GM23248 (cell line): ENCODE data around the gene TWIST1. TPM values are rescaled to one million over a fixed set of nuclear protein-coding genes. Genes with fewer than 3 reads are reported as not detected.

Experiments
- DNase-seq: peaks from one replicate; pipeline ENCODE4 v3.0.0-alpha.2; 2015
- H2AFZ ChIP-seq: fragments of 200-600 bp; sonication (generic); 2 replicates; pipeline ENCODE4 v1.6.1; 2016; ENCODE audit warnings: antibody characterized with exemption
- H3F3A ChIP-seq: fragments of 200-600 bp; sonication (generic); 2 replicates; pipeline ENCODE4 v1.6.1; 2016; ENCODE audit warnings: mild to moderate bottlenecking, antibody characterized with exemption, mixed run types; ENCODE audit not compliant: insufficient read depth
- H3K27ac ChIP-seq: fragments of 200-600 bp; sonication (generic); 2 replicates; pipeline ENCODE4 v1.5.1; 2016; ENCODE audit warnings: mild to moderate bottlenecking
- H3K27me3 ChIP-seq: fragments of 200-600 bp; sonication (generic); replicated peaks from 2 replicates; pipeline ENCODE4 v1.6.1; 2016; ENCODE audit warnings: mild to moderate bottlenecking; ENCODE audit not compliant: insufficient read depth
- H3K36me3 ChIP-seq: fragments of 200-600 bp; sonication (generic); 2 replicates; pipeline ENCODE4 v1.6.1; 2016; ENCODE audit warnings: low read depth, mild to moderate bottlenecking
- H3K4me1 ChIP-seq: fragments of 200-600 bp; sonication (generic); 2 replicates; pipeline ENCODE4 v1.6.1; 2016; ENCODE audit warnings: mild to moderate bottlenecking; ENCODE audit not compliant: insufficient read depth
- H3K4me2 ChIP-seq: fragments of 200-600 bp; sonication (generic); one replicate; pipeline ENCODE4 v1.6.1; 2016; ENCODE audit warnings: mild to moderate bottlenecking; ENCODE audit not compliant: unreplicated experiment
- H3K4me3 ChIP-seq: fragments of 200-600 bp; sonication (generic); 2 replicates; pipeline ENCODE4 v1.5.1; 2016; ENCODE audit warnings: mild to moderate bottlenecking
- H3K79me2 ChIP-seq: fragments of 200-600 bp; sonication (generic); 2 replicates; pipeline ENCODE4 v1.6.1; 2016; ENCODE audit warnings: mild to moderate bottlenecking; ENCODE audit not compliant: insufficient read depth
- H3K9ac ChIP-seq: fragments of 200-600 bp; sonication (generic); 2 replicates; pipeline ENCODE4 v1.6.1; 2016; ENCODE audit warnings: mild to moderate bottlenecking
- H3K9me2 ChIP-seq: fragments of 200-600 bp; sonication (generic); 2 replicates; pipeline ENCODE4 v1.6.1; 2016; ENCODE audit warnings: mixed run types, mild to moderate bottlenecking, moderate library complexity; ENCODE audit not compliant: insufficient read depth
- H3K9me3 ChIP-seq: fragments of 200-600 bp; sonication (generic); one replicate; pipeline ENCODE4 v1.6.1; 2017; ENCODE audit warnings: low read depth
- H4K20me1 ChIP-seq: fragments of 200-600 bp; sonication (generic); 2 replicates; pipeline ENCODE4 v1.6.0; 2016; ENCODE audit not compliant: insufficient read depth
- EZH2 ChIP-seq: fragments of 200-600 bp; sonication (generic); IDR thresholded peaks from 2 replicates; pipeline ENCODE4 v1.6.1; 2018; ENCODE audit warnings: antibody characterized with exemption, mild to moderate bottlenecking; ENCODE audit not compliant: insufficient read depth, poor library complexity, severe bottlenecking
- EZH2phosphoT487 ChIP-seq: fragments of 200-600 bp; sonication (generic); IDR thresholded peaks from 2 replicates; pipeline ENCODE4 v1.6.1; 2018; ENCODE audit warnings: antibody characterized with exemption, moderate library complexity, mild to moderate bottlenecking, low read depth; ENCODE audit not compliant: insufficient read depth
- WGBS, 2 experiments: methylation state at CpG; one replicate each; pipeline ENCODE4 v1.1.6; 2015 to 2017; ENCODE audit warnings: low lambda C conversion rate in 2 of 2, low coverage in 1 of 2; ENCODE audit errors: missing lambda C conversion rate in 2 of 2; 5-methylcytosine and 5-hydroxymethylcytosine counted together
- in situ Hi-C: fragments of 300-500 bp; cut with MboI; formaldehyde crosslinking; loops from 2 replicates; pipeline ENCODE4 v1.15.0; 2020
- polyA plus RNA-seq: library from polyadenylated mRNA; unstranded; fragments of >200 nt; fragmentation: Nextera tagmentation; extraction: Ambion mirVana; gene quantifications from 2 replicates; pipeline ENCODE4 v1.2.1, GENCODE V29; 2016
- total RNA-seq: library from RNA; depleted of rRNA; stranded (reverse); fragments of >200 nt; shearing (Covaris generic); gene quantifications from 2 replicates; pipeline ENCODE4 v1.2.3, GENCODE V29; 2014; rRNA removed

TWIST1 gene
- total and polyA plus RNA-seq, 2 experiments from 2014 or later, result 17.2 to 47.8 TPM

- Histone ChIP-seq H3K9ac (no peak overlapping the region), H3K4me3 (no peak overlapping the region), H2AFZ (no peak overlapping the region), H3K27me3 (no peaks in the 10 kb centered on the region), H4K20me1 (no peaks in the 10 kb centered on the region), H3K4me2 (no peak overlapping the region), H3K9me2 (no peaks in the 10 kb centered on the region), H3K36me3 (no peaks in the 10 kb centered on the region), H3K79me2 (peaks cover 48% of the 10 kb centered on the region), H3K4me1 (peaks cover 2% of the 10 kb centered on the region; the same call in 1 of the 2 replicates), H3F3A (no peaks in the 10 kb centered on the region), H3K9me3 (no peaks in the 10 kb centered on the region), H3K27ac (no peak overlapping the region)
- WGBS, 2 experiments, result 49 to 57% methylated on average over 2 of the region's 2 CpGs
- in situ Hi-C loops, result no loop called here
- TF ChIP-seq EZH2phosphoT487, result no peak
- TF ChIP-seq EZH2, result no peak
- no peak for DNase-seq
These were observed 28.1 kb downstream of the TWIST1 start for GRCh38 chr7:19089378-19089777.

- H3K9ac ChIP-seq, result no peak overlapping the region
- H3K79me2 ChIP-seq, result peaks cover 68% of the 10 kb centered on the region
- no peaks in the 10 kb centered on the region for H3K36me3 ChIP-seq
- H4K20me1 ChIP-seq, result no peaks in the 10 kb centered on the region
- DNase-seq, result no peak
- no peaks in the 10 kb centered on the region for H3K4me1 ChIP-seq
- peaks cover 8% of the 10 kb centered on the region; the same call in 1 of the 2 replicates for H3F3A ChIP-seq
- H2AFZ ChIP-seq, result no peak overlapping the region
- H3K27me3 ChIP-seq, result no peaks in the 10 kb centered on the region
- 53 to 72% methylated on average over 1 of the region's 1 CpG for WGBS, 2 experiments
- no peak overlapping the region for H3K4me2 ChIP-seq
- no peaks in the 10 kb centered on the region for H3K9me2 ChIP-seq
- no peaks in the 10 kb centered on the region for H3K9me3 ChIP-seq
- TF ChIP-seq EZH2phosphoT487 (no peak), EZH2 (no peak)
- H3K4me3 ChIP-seq, result no peak overlapping the region
- no peak overlapping the region for H3K27ac ChIP-seq
- in situ Hi-C loops, result no loop called here
These were observed 37.3 kb downstream of the TWIST1 start for GRCh38 chr7:19080093-19080492.

- no peak overlapping the region for H3K4me3 ChIP-seq
- H4K20me1 ChIP-seq, result no peaks in the 10 kb centered on the region
- no peak for DNase-seq
- H3K79me2 ChIP-seq, result peaks cover 76% of the 10 kb centered on the region
- H3K9me2 ChIP-seq, result no peaks in the 10 kb centered on the region
- H3K9me3 ChIP-seq, result no peaks in the 10 kb centered on the region
- no peak overlapping the region for H3K9ac ChIP-seq
- in situ Hi-C loops, result no loop called here
- no peaks in the 10 kb centered on the region for H3K4me1 ChIP-seq
- H3F3A ChIP-seq, result peaks cover 8% of the 10 kb centered on the region; the same call in 1 of the 2 replicates
- TF ChIP-seq EZH2 (no peak), EZH2phosphoT487 (no peak)
- H2AFZ ChIP-seq, result 0 out of 2 replicates have a peak overlapping the region, but pooled peaks have one; percentile 8
- H3K27me3 ChIP-seq, result no peaks in the 10 kb centered on the region
- H3K27ac ChIP-seq, result no peak overlapping the region
- H3K36me3 ChIP-seq, result no peaks in the 10 kb centered on the region
- 84 to 85% methylated on average over 4 of the region's 4 CpGs for WGBS, 2 experiments
- no peak overlapping the region for H3K4me2 ChIP-seq
These were observed 38.4 kb downstream of the TWIST1 start for GRCh38 chr7:19079066-19079465.

GRCh38 chr7:19069842-19070241, 47.6 kb downstream of the TWIST1 start:
- Histone ChIP-seq H3K36me3 (no peaks in the 10 kb centered on the region), H3K9me2 (no peaks in the 10 kb centered on the region), H3K27ac (no peak overlapping the region), H3K4me3 (no peak overlapping the region), H3K4me1 (peaks cover 9% of the 10 kb centered on the region; the same call in 1 of the 2 replicates), H3K9ac (no peak overlapping the region), H3F3A (no peaks in the 10 kb centered on the region), H3K79me2 (peaks cover 20% of the 10 kb centered on the region), H2AFZ (no peak overlapping the region), H3K27me3 (no peaks in the 10 kb centered on the region), H4K20me1 (no peaks in the 10 kb centered on the region), H3K9me3 (no peaks in the 10 kb centered on the region), H3K4me2 (no peak overlapping the region)
- 95 to 100% methylated on average over 1 of the region's 1 CpG for WGBS, 2 experiments
- TF ChIP-seq EZH2phosphoT487, result no peak
- TF ChIP-seq EZH2, result no peak
- in situ Hi-C loops, result no loop called here
- DNase-seq, result no peak

GRCh38 chr7:19066170-19066569, 51.3 kb downstream of the TWIST1 start:
- Histone ChIP-seq H3K4me2 (peak overlapping the region; percentile 19), H3K9ac (no peak overlapping the region), H3K4me3 (no peak overlapping the region), H4K20me1 (no peaks in the 10 kb centered on the region), H3K79me2 (no peaks in the 10 kb centered on the region), H3F3A (peaks cover 3% of the 10 kb centered on the region; the same call in 1 of the 2 replicates), H3K36me3 (no peaks in the 10 kb centered on the region), H3K4me1 (peaks cover 13% of the 10 kb centered on the region), H3K27ac (no peak overlapping the region), H3K9me3 (no peaks in the 10 kb centered on the region), H3K27me3 (no peaks in the 10 kb centered on the region), H2AFZ (no peak overlapping the region), H3K9me2 (no peaks in the 10 kb centered on the region)
- 58 to 59% methylated on average over 2 of the region's 2 CpGs for WGBS, 2 experiments
- in situ Hi-C loops, result no loop called here
- no peak for TF ChIP-seq EZH2phosphoT487
- no peak for TF ChIP-seq EZH2
- DNase-seq, result no peak

Other genes starting within 250 kb of the TWIST1 start
- not detected in 2 replicates for gene FERD3L, start 27.8 kb upstream of the TWIST1 start, total RNA-seq
- not detected in 2 replicates for gene FERD3L, start 27.8 kb upstream of the TWIST1 start, polyA plus RNA-seq